AG04449 (cell line): ENCODE results near the gene FILIP1L.

Experiments
- CTCF ChIA-PET: fragments of 350-600 bp; formaldehyde crosslinking; extraction: SDS; loops from one replicate; lab custom pipeline; 2021; ENCODE audit warnings: antibody characterized with exemption; lab: Yijun Ruan, JAX
- POLR2A ChIA-PET: fragments of 400-600, 350-600 bp; formaldehyde crosslinking; extraction: SDS; loops from one replicate; lab custom pipeline; 2020; ENCODE audit warnings: antibody characterized with exemption, inconsistent platforms; lab: Yijun Ruan, JAX
- DNase-seq: peaks from one replicate; pipeline ENCODE4 v3.0.0-alpha.2; 2010; ENCODE audit warnings: low read depth, low spot score
- H3K4me3 ChIP-seq: 2 replicates; pipeline ENCODE4 v1.5.1; 2011; ENCODE audit warnings: low read depth, mild to moderate bottlenecking, control low read depth, low read length
- TF ChIP-seq, protein P1 (sequence below): IDR thresholded peaks from one replicate; pipeline ENCODE4 v1.5.1; 2011; ENCODE audit warnings: mild to moderate bottlenecking, moderate library complexity, low read length, control low read depth, inconsistent platforms; ENCODE audit not compliant: insufficient read depth; ENCODE audit errors: missing control alignments

Gene FILIP1L

DNA sequence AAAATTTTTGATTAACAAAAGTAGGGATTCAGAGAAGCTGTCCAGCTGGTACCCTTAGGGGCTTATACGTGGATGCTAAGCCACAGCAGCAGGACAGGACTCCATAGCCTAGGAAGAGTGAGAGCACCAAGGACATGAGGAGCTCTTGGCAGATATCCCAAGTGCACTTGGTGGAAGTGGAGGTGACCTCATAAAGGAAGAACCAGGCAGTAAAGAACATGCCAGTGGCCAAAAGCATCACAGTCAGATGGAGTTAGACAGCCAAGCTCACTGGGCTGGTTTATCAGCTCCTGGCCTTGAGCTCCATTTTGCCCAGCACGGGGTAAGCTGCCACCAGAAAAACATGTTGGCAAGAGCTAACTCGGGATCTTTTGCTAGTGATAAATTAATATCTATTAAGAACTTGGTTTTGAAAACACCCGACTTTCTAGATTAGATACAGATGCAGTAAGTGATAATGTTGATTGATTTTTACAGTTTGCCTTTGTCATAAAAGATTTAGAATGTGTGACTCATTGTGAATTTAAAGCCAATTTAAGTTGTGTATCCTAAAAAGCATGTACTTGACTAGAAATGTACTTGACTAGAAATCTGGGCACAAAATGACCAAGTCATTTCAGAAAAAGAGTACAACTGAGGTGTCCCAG lies 188.6 kb downstream of the FILIP1L start:
- ChIA-PET POLR2A (interaction anchor here (0.5 kb wide), 1 partner anchor 79 kb away, joined by 5 read pairs; no protein-coding TSS in a partner anchor), CTCF (interaction anchor here (0.9 kb wide), 1 partner anchor 13 kb away, joined by 3 read pairs; no protein-coding TSS in a partner anchor)
- TF ChIP-seq, protein P1, sequence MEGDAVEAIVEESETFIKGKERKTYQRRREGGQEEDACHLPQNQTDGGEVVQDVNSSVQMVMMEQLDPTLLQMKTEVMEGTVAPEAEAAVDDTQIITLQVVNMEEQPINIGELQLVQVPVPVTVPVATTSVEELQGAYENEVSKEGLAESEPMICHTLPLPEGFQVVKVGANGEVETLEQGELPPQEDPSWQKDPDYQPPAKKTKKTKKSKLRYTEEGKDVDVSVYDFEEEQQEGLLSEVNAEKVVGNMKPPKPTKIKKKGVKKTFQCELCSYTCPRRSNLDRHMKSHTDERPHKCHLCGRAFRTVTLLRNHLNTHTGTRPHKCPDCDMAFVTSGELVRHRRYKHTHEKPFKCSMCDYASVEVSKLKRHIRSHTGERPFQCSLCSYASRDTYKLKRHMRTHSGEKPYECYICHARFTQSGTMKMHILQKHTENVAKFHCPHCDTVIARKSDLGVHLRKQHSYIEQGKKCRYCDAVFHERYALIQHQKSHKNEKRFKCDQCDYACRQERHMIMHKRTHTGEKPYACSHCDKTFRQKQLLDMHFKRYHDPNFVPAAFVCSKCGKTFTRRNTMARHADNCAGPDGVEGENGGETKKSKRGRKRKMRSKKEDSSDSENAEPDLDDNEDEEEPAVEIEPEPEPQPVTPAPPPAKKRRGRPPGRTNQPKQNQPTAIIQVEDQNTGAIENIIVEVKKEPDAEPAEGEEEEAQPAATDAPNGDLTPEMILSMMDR: no peak
- DNase-seq: no peak
- no peak overlapping the region for H3K4me3 ChIP-seq

DNA sequence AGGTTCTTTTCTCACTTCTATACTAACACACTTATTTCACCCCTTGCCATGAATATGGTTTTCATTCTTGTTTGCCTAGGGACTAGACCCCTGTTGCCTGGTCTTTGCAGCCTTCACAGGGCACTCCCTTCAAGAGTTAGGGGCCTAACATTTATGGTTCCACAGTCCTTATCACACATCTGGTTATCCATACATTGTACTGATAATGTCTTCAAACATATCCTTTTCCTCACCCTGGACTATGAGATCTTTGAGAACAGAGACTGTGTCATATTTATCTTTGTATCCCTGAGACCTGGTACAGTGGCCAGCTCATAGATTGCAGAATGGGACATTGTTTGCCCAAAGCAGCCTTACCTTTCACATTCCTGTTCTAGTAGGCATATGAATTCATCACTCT lies 190.4 kb downstream of the FILIP1L start:
- DNase-seq: no peak
- ChIA-PET POLR2A (no interaction called here), CTCF (no interaction called here)
- TF ChIP-seq, protein P1: no peak
- H3K4me3 ChIP-seq: no peak overlapping the region

DNA sequence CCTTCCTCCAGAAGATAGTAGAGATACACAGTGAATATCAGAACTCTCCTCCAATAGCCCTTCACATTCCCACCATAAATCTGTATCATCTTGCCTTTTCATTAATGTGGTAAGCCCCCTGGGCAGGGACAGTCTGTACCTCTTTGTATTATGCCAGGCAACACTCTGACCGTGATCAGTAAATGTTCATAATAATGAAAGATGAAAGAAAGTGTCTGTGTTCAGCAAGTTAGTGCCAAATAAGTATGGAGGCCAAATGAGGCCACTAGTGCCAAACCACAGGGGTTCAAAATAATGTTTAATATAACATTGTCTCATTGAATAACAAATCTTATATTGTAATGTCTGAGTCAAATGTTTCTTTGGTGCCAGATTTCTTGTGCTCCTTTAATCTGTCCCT lies 192.3 kb downstream of the FILIP1L start:
- CTCF ChIA-PET: no interaction called here

DNA sequence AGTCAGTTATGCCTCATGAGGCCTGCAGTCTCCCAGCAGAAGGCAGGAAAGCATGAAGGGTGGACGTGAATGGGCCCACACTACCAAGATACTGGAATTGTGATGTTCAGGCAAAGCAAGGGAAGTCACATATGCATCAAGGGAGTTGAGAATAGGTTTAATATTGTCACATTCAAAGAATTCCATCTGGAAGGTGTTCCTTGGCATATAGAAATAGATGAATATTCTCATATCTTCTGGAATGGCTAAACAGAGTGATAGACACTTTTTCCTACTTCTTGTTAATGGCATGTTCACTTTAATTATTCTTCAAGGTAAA lies 193.0 kb downstream of the FILIP1L start:
- POLR2A ChIA-PET: no interaction called here
- no peak overlapping the region for H3K4me3 ChIP-seq

More for the DNA sequence above, 192.3 kb downstream of the FILIP1L start:
- POLR2A ChIA-PET: no interaction called here
- DNase-seq: no peak
- TF ChIP-seq, protein P1: no peak
- no peak overlapping the region for H3K4me3 ChIP-seq

DNA sequence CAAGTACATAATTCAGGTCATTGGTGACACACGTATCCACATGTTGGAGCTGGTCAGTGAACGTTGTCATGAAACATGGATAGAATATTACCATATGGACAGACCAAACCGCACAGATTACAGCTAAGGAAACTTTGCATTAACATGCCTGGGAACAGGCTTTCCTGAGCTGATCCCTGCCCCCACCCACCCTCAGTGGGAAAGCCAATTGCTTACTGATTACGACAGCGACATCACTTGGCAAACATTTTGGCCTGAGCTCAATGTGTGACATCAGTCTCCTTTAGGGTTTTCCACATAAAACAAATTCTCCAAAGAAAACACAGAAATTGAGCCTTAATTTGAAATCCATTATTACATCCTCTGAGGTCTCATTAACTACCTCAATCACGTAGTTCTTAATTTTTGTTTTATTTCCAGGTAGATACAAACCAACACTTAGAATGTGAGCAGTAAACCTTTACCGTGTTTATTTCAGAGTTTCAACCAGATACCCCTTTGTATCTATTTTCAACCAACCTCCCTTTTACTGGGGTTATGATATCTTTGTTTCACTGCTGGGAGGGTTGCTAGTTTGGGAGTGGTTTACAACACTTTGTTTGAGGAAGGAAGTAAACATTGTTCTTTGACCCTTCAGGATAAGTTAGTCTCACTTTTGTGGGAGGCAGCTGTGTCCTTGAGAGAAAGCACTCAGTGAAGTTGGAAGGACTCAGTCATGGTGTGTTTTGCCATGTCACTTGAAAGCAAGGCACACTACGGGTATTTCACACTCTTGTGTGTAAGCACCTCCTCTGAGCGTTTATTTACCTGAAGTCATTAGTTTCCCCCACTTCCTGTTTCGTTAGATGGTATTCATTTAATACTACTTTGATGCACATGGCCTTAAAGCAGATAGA lies 193.6 kb downstream of the FILIP1L start:
- no peak overlapping the region for H3K4me3 ChIP-seq
- CTCF ChIA-PET: no interaction called here
- TF ChIP-seq, protein P1: no peak
- DNase-seq: no peak
- POLR2A ChIA-PET: interaction anchor here (1.0 to 1.1 kb wide), 2 partner anchors 17 to 45 kb away, joined by 3 read pairs; no protein-coding TSS in a partner anchor

More for the DNA sequence above, 193.0 kb downstream of the FILIP1L start:
- no peak for DNase-seq
- CTCF ChIA-PET: no interaction called here
- TF ChIP-seq, protein P1: no peak

DNA sequence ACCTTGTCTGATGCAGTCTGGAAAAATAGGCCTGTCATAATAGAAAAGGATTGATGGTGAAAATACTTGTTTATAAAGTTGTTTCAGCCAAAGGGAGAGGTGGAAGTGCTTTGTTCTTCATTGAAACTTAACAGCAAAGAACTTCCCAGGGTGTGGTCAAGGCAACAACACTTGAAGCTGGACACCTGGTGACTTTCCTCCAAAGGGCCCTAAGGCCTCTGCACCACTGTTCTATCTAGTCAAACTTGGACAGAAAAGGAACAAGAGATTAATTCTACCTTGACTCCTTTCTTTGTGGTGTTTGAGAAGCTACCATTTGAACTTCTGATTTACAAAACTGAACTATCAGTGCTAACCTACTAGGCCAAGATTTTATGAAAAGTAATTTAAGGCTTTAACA lies 194.6 kb downstream of the FILIP1L start:
- CTCF ChIA-PET: interaction anchor here (0.6 kb wide), 1 partner anchor 16 kb away, joined by 3 read pairs; no protein-coding TSS in a partner anchor
- POLR2A ChIA-PET: interaction anchor here (1.1 kb wide), 1 partner anchor 44 kb away, joined by 3 read pairs; no protein-coding TSS in a partner anchor

More for the DNA sequence above, 194.6 kb downstream of the FILIP1L start:
- no peak for DNase-seq
- no peak overlapping the region for H3K4me3 ChIP-seq
- TF ChIP-seq, protein P1: no peak
